HCT116 (cell line): ENCODE measurements around the gene C20orf204.

Source experiments
- POLR2A ChIP-seq: IDR thresholded peaks from 2 replicates; pipeline ENCODE4 v1.7.0; 2011; ENCODE audit warnings: borderline replicate concordance; ENCODE audit not compliant: insufficient read depth, insufficient read length; ENCODE audit errors: extremely low read depth
- RAD21 ChIP-seq: IDR thresholded peaks from 2 replicates; pipeline ENCODE4 v1.6.1; 2012; ENCODE audit warnings: low read depth, mild to moderate bottlenecking
- TF ChIP-seq, protein P1 (sequence below), 3 experiments: fragments of 200-600 bp in 1 of 3; sonication (generic) in 1 of 3; IDR thresholded peaks in 2 of 3; conservative IDR thresholded peaks in 1 of 3; 2 replicates each; pipeline ENCODE4 v1.5.1; 2012 to 2017; ENCODE audit warnings: low read depth in 2 of 3, low read length in 2 of 3, antibody characterized with exemption in 1 of 3, borderline replicate concordance in 1 of 3, control low read depth in 1 of 3, mild to moderate bottlenecking in 1 of 3, mixed read lengths in 1 of 3, mixed run types in 1 of 3, moderate library complexity in 1 of 3; ENCODE audit not compliant: insufficient read depth in 1 of 3
- TF ChIP-seq, protein P2 (sequence below): IDR thresholded peaks from 2 replicates; pipeline ENCODE4 v1.6.1; 2012; ENCODE audit warnings: low read depth

DNA sequence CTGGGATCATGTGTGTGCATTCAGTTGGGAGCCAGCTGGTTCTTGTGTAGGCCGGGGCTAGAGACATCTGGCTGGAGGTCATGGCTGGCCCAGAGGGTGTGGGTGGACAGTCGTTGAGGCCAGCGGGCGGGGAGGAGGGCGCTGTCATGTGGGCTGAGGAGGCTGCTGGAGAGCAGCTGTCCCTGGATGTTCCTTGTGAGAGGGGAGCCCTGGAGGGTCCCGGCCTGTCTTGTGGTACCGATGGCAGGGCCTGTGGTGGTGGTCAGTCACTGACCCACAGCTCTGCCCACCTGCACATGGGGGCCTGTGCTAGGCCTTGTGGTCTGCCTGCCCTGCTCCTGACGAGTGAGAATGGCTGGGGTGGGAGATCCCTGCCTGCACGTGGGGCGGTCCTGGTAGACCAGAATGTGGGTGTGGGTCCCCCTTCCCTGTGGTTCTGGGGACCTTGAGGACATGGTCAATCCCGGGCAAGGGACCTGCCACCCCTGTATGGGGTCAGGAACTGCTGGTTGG is 1.9 kb upstream of the C20orf204 start:
- TF ChIP-seq, protein P1, sequence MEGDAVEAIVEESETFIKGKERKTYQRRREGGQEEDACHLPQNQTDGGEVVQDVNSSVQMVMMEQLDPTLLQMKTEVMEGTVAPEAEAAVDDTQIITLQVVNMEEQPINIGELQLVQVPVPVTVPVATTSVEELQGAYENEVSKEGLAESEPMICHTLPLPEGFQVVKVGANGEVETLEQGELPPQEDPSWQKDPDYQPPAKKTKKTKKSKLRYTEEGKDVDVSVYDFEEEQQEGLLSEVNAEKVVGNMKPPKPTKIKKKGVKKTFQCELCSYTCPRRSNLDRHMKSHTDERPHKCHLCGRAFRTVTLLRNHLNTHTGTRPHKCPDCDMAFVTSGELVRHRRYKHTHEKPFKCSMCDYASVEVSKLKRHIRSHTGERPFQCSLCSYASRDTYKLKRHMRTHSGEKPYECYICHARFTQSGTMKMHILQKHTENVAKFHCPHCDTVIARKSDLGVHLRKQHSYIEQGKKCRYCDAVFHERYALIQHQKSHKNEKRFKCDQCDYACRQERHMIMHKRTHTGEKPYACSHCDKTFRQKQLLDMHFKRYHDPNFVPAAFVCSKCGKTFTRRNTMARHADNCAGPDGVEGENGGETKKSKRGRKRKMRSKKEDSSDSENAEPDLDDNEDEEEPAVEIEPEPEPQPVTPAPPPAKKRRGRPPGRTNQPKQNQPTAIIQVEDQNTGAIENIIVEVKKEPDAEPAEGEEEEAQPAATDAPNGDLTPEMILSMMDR (IDR thresholded peaks at IDR 0.05 in 2 of 3, conservative IDR thresholded peaks at IDR 0.05 in 1 of 3; ENCODE audit: borderline replicate concordance in 1 of 3, insufficient read depth in 1 of 3, low read depth in 2 of 3, low read length in 2 of 3) = no peak
- TF ChIP-seq RAD21 = no peak
- TF ChIP-seq POLR2A = no peak
- TF ChIP-seq, protein P2, sequence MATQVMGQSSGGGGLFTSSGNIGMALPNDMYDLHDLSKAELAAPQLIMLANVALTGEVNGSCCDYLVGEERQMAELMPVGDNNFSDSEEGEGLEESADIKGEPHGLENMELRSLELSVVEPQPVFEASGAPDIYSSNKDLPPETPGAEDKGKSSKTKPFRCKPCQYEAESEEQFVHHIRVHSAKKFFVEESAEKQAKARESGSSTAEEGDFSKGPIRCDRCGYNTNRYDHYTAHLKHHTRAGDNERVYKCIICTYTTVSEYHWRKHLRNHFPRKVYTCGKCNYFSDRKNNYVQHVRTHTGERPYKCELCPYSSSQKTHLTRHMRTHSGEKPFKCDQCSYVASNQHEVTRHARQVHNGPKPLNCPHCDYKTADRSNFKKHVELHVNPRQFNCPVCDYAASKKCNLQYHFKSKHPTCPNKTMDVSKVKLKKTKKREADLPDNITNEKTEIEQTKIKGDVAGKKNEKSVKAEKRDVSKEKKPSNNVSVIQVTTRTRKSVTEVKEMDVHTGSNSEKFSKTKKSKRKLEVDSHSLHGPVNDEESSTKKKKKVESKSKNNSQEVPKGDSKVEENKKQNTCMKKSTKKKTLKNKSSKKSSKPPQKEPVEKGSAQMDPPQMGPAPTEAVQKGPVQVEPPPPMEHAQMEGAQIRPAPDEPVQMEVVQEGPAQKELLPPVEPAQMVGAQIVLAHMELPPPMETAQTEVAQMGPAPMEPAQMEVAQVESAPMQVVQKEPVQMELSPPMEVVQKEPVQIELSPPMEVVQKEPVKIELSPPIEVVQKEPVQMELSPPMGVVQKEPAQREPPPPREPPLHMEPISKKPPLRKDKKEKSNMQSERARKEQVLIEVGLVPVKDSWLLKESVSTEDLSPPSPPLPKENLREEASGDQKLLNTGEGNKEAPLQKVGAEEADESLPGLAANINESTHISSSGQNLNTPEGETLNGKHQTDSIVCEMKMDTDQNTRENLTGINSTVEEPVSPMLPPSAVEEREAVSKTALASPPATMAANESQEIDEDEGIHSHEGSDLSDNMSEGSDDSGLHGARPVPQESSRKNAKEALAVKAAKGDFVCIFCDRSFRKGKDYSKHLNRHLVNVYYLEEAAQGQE = no peak
